Measurements from ENCODE around the gene ATXN7L1. TPM values are rescaled to one million over a fixed set of nuclear protein-coding genes. Genes with fewer than 3 reads are reported as not detected.

Gene ATXN7L1
- total and polyA plus RNA-seq, 3 experiments from 2014 or later: 9.0 to 18.0 (median 9.7) TPM

- Histone ChIP-seq H3K4me1 (ENCODE audit: insufficient read depth, low read length) (no peaks in the 10 kb centered on the region), H3K27ac (ENCODE audit: low read depth, low read length) (no peak overlapping the region), H3K27me3 (ENCODE audit: insufficient read depth, low read length, poor library complexity, severe bottlenecking) (no peaks in the 10 kb centered on the region), H3K4me3 (ENCODE audit: low read length) (no peak overlapping the region), H3K36me3 (ENCODE audit: insufficient read depth, low read length) (no peaks in the 10 kb centered on the region), H3K9me3 (ENCODE audit: low read length) (no peaks in the 10 kb centered on the region)
- Mint-ChIP-seq H3K36me3 (peaks cover 9 to 14% (median 10%) of the 10 kb centered on the region in 3 donors), H3K27me3 (no peaks in the 10 kb centered on the region), H3K27ac (peak overlapping the region in 2 of 8 donors; percentile 7 to 82), H3K9me3 (no peaks in the 10 kb centered on the region), H3K4me3 (no peak overlapping the region), H3K4me1 (peaks cover 6 to 17% (median 14%) of the 10 kb centered on the region in 3 donors)
- POLR2A ChIA-PET: no interaction called here
- CTCF ChIA-PET: no interaction called here
- DNase-seq: no peak
Observed at GRCh38 chr7:105866102-105866801, 10.1 kb downstream of the ATXN7L1 start.

- POLR2A ChIA-PET: interaction anchor here (0.7 kb wide), 2 partner anchors 21 to 78 kb away, joined by 6 to 11 read pairs; no protein-coding TSS in a partner anchor
Observed at GRCh38 chr7:105863876-105864275, 12.5 kb downstream of the ATXN7L1 start.

GRCh38 chr7:105862770-105863169 lies 13.6 kb downstream of the ATXN7L1 start:
- CTCF ChIA-PET: interaction anchor here (1.0 to 2.3 kb wide), 4 partner anchors 13 to 180 kb away, joined by 3 to 7 read pairs (median 4); partner anchors contain the start of gene ATXN7L1
- H3K4me3 Mint-ChIP-seq: no peak overlapping the region
- H3K36me3 Mint-ChIP-seq: peaks cover 3 to 12% (median 5%) of the 10 kb centered on the region in 3 donors

More at GRCh38 chr7:105863876-105864275, 12.5 kb downstream of the ATXN7L1 start:
- Histone ChIP-seq H3K27me3 (ENCODE audit: insufficient read depth, low read length, poor library complexity, severe bottlenecking) (no peaks in the 10 kb centered on the region), H3K36me3 (ENCODE audit: insufficient read depth, low read length) (no peaks in the 10 kb centered on the region), H3K27ac (ENCODE audit: low read depth, low read length) (no peak overlapping the region), H3K4me1 (ENCODE audit: insufficient read depth, low read length) (no peaks in the 10 kb centered on the region), H3K4me3 (ENCODE audit: low read length) (no peak overlapping the region), H3K9me3 (ENCODE audit: low read length) (no peaks in the 10 kb centered on the region)
- Mint-ChIP-seq H3K4me1 (peaks cover 6 to 26% (median 13%) of the 10 kb centered on the region in 3 donors), H3K27me3 (no peaks in the 10 kb centered on the region), H3K36me3 (peaks cover 7 to 14% (median 10%) of the 10 kb centered on the region in 3 donors), H3K27ac (no peak overlapping the region), H3K4me3 (no peak overlapping the region), H3K9me3 (no peaks in the 10 kb centered on the region)
- CTCF ChIA-PET: interaction anchor here (1.2 to 1.4 kb wide), 3 partner anchors 158 to 211 kb away, joined by 3 to 5 read pairs (median 4); no protein-coding TSS in a partner anchor
- DNase-seq: no peak

GRCh38 chr7:105862276-105862675 lies 14.1 kb downstream of the ATXN7L1 start:
- no peak overlapping the region for H3K27ac ChIP-seq (ENCODE audit: low read depth, low read length)
- no peaks in the 10 kb centered on the region for H3K27me3 Mint-ChIP-seq
- CTCF ChIA-PET: interaction anchor here (1.0 to 2.3 kb wide), 2 partner anchors 12 to 15 kb away, joined by 3 to 7 read pairs; partner anchors contain the start of gene ATXN7L1
- no peaks in the 10 kb centered on the region for H3K27me3 ChIP-seq (ENCODE audit: insufficient read depth, low read length, poor library complexity, severe bottlenecking)
- H3K9me3 Mint-ChIP-seq: no peaks in the 10 kb centered on the region
- no peak overlapping the region for H3K4me3 Mint-ChIP-seq
- H3K4me3 ChIP-seq (ENCODE audit: low read length): no peak overlapping the region
- DNase-seq: no peak
- H3K4me1 ChIP-seq (ENCODE audit: insufficient read depth, low read length): peaks cover 14% of the 10 kb centered on the region
- peaks cover 17 to 42% (median 29%) of the 10 kb centered on the region in 3 donors for H3K4me1 Mint-ChIP-seq
- H3K36me3 ChIP-seq (ENCODE audit: insufficient read depth, low read length): no peaks in the 10 kb centered on the region
- POLR2A ChIA-PET: no interaction called here
- H3K9me3 ChIP-seq (ENCODE audit: low read length): no peaks in the 10 kb centered on the region
- peak overlapping the region in 1 of 8 donors; percentile 23 for H3K27ac Mint-ChIP-seq
- H3K36me3 Mint-ChIP-seq: peaks cover 2 to 12% (median 3%) of the 10 kb centered on the region in 3 donors

More at GRCh38 chr7:105862770-105863169, 13.6 kb downstream of the ATXN7L1 start:
- peak overlapping the region in 1 of 8 donors; percentile 23 for H3K27ac Mint-ChIP-seq
- POLR2A ChIA-PET: no interaction called here
- H3K27me3 Mint-ChIP-seq: no peaks in the 10 kb centered on the region
- Histone ChIP-seq H3K36me3 (ENCODE audit: insufficient read depth, low read length) (no peaks in the 10 kb centered on the region), H3K9me3 (ENCODE audit: low read length) (no peaks in the 10 kb centered on the region), H3K4me1 (ENCODE audit: insufficient read depth, low read length) (peaks cover 9% of the 10 kb centered on the region), H3K27ac (ENCODE audit: low read depth, low read length) (no peak overlapping the region), H3K27me3 (ENCODE audit: insufficient read depth, low read length, poor library complexity, severe bottlenecking) (no peaks in the 10 kb centered on the region), H3K4me3 (ENCODE audit: low read length) (no peak overlapping the region)
- peaks cover 12 to 37% (median 24%) of the 10 kb centered on the region in 3 donors for H3K4me1 Mint-ChIP-seq
- no peaks in the 10 kb centered on the region for H3K9me3 Mint-ChIP-seq
- DNase-seq: no peak

GRCh38 chr7:105861224-105861623 lies 15.2 kb downstream of the ATXN7L1 start:
- Mint-ChIP-seq H3K36me3 (peaks cover 0 to 7% (median 4%) of the 10 kb centered on the region in 3 donors), H3K4me1 (peaks cover 22 to 46% (median 33%) of the 10 kb centered on the region in 3 donors), H3K27ac (peak overlapping the region in 2 of 8 donors; percentile 51 to 80), H3K4me3 (no peak overlapping the region), H3K27me3 (no peaks in the 10 kb centered on the region), H3K9me3 (no peaks in the 10 kb centered on the region)
- ChIA-PET CTCF (interaction anchor here (2.3 kb wide), 1 partner anchor 16 kb away, joined by 7 read pairs; the partner anchor contains the start of gene ATXN7L1), POLR2A (interaction anchor here (0.5 kb wide), 1 partner anchor 42 kb away, joined by 7 read pairs; no protein-coding TSS in a partner anchor)
- no peak for DNase-seq
- H3K9me3 ChIP-seq (ENCODE audit: low read length): no peaks in the 10 kb centered on the region
- no peak overlapping the region for H3K27ac ChIP-seq (ENCODE audit: low read depth, low read length)
- no peak overlapping the region for H3K4me3 ChIP-seq (ENCODE audit: low read length)
- H3K27me3 ChIP-seq (ENCODE audit: insufficient read depth, low read length, poor library complexity, severe bottlenecking): no peaks in the 10 kb centered on the region
- no peaks in the 10 kb centered on the region for H3K36me3 ChIP-seq (ENCODE audit: insufficient read depth, low read length)
- H3K4me1 ChIP-seq (ENCODE audit: insufficient read depth, low read length): peaks cover 21% of the 10 kb centered on the region

GRCh38 chr7:105860793-105861192 lies 15.6 kb downstream of the ATXN7L1 start:
- POLR2A ChIA-PET: interaction anchor here (0.5 kb wide), 1 partner anchor 41 kb away, joined by 7 read pairs; no protein-coding TSS in a partner anchor
- H3K4me3 Mint-ChIP-seq: no peak overlapping the region
- Histone ChIP-seq H3K4me3 (ENCODE audit: low read length) (no peak overlapping the region), H3K9me3 (ENCODE audit: low read length) (no peaks in the 10 kb centered on the region), H3K27ac (ENCODE audit: low read depth, low read length) (no peak overlapping the region), H3K4me1 (ENCODE audit: insufficient read depth, low read length) (peaks cover 21% of the 10 kb centered on the region), H3K27me3 (ENCODE audit: insufficient read depth, low read length, poor library complexity, severe bottlenecking) (no peaks in the 10 kb centered on the region), H3K36me3 (ENCODE audit: insufficient read depth, low read length) (no peaks in the 10 kb centered on the region)
- CTCF ChIA-PET: interaction anchor here (2.3 kb wide), 1 partner anchor 16 kb away, joined by 7 read pairs; the partner anchor contains the start of gene ATXN7L1
- peaks cover 22 to 49% (median 33%) of the 10 kb centered on the region in 3 donors for H3K4me1 Mint-ChIP-seq
- no peaks in the 10 kb centered on the region for H3K9me3 Mint-ChIP-seq
- no peaks in the 10 kb centered on the region for H3K27me3 Mint-ChIP-seq
- no peak for DNase-seq
- H3K27ac Mint-ChIP-seq: no peak overlapping the region
- H3K36me3 Mint-ChIP-seq: peaks cover 0 to 4% (median 3%) of the 10 kb centered on the region in 3 donors

- Mint-ChIP-seq H3K27me3 (no peaks in the 10 kb centered on the region), H3K27ac (peak overlapping the region in 3 of 8 donors; percentile 22 to 68 (median 36)), H3K4me3 (peak overlapping the region in 6 of 7 donors; percentile 9 to 81 (median 54)), H3K36me3 (peaks cover 0 to 4% (median 0%) of the 10 kb centered on the region in 3 donors), H3K4me1 (peaks cover 27 to 62% (median 42%) of the 10 kb centered on the region in 3 donors), H3K9me3 (no peaks in the 10 kb centered on the region)
- H3K36me3 ChIP-seq (ENCODE audit: insufficient read depth, low read length): no peaks in the 10 kb centered on the region
- peaks cover 27% of the 10 kb centered on the region for H3K4me1 ChIP-seq (ENCODE audit: insufficient read depth, low read length)
- DNase-seq: peak in 1 of 5 donors; percentile 38
- no peaks in the 10 kb centered on the region for H3K27me3 ChIP-seq (ENCODE audit: insufficient read depth, low read length, poor library complexity, severe bottlenecking)
- POLR2A ChIA-PET: interaction anchor here (0.5 to 1.6 kb wide), 2 partner anchors 8 to 291 kb away, joined by 3 to 5 read pairs; no protein-coding TSS in a partner anchor
- CTCF ChIA-PET: interaction anchor here (1.4 to 1.9 kb wide), 2 partner anchors 20 to 153 kb away, joined by 3 to 6 read pairs; no protein-coding TSS in a partner anchor
- H3K4me3 ChIP-seq (ENCODE audit: low read length): no peak overlapping the region
- no peak overlapping the region for H3K27ac ChIP-seq (ENCODE audit: low read depth, low read length)
- no peaks in the 10 kb centered on the region for H3K9me3 ChIP-seq (ENCODE audit: low read length)
Observed at GRCh38 chr7:105857009-105857952, 19.1 kb downstream of the ATXN7L1 start.
